HL-60 (cell line): ENCODE data around the gene SIRPD.

ENCODE experiments used
- CTCF ChIP-seq: IDR thresholded peaks from one replicate; pipeline ENCODE4 v1.5.1; 2011; ENCODE audit warnings: low read length, control low read depth, inconsistent platforms; ENCODE audit not compliant: insufficient read depth
- SPI1 ChIP-seq: IDR thresholded peaks from 2 replicates; pipeline ENCODE4 v1.6.1; 2012; ENCODE audit warnings: low read depth, mild to moderate bottlenecking, borderline replicate concordance

DNA sequence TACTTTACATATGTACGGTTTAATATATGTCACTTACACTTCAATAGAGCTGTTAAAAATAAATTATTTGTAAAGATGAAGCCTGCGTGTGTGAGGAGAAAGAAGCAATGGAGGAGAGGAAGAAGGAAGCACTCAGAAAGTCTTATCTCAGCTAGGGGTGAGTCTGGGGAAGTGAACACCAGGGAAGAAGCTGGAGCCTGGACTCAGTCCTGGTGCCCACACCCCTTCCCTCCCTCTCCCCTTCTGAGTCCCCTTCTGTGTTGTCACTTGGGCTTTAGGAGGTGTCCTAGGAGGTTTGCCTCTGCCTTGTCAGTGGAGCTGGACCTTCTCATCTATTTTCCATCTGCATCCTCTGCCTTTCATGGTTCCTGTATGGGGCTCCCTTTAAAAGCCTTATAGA, 68.2 kb downstream of the SIRPD start:
- TF ChIP-seq SPI1 (0 out of 2 replicates have a peak, but pooled peaks have one; percentile 3), CTCF (no peak)
